Osteoblast (primary cell): ENCODE results near the gene STPG3. TPM values are rescaled to one million over a fixed set of nuclear protein-coding genes. Genes with fewer than 3 reads are reported as not detected.

ENCODE experiments used
- DNase-seq: peaks from one replicate; pipeline ENCODE4 v3.0.0; 2011; ENCODE audit warnings: low spot score, mixed read lengths; ENCODE audit not compliant: insufficient read length; ENCODE audit errors: missing footprints
- H2AFZ ChIP-seq: 2 replicates; pipeline ENCODE4 v1.6.0; 2011; ENCODE audit warnings: mild to moderate bottlenecking, low read length
- H3K27ac ChIP-seq: 2 replicates; pipeline ENCODE4 v1.5.1; 2011; ENCODE audit warnings: mild to moderate bottlenecking, low read depth, low read length, moderate library complexity
- H3K27me3 ChIP-seq: 2 replicates; pipeline ENCODE4 v1.6.0; 2012; ENCODE audit warnings: mild to moderate bottlenecking, control low read depth, inconsistent platforms, low read length, moderate library complexity; ENCODE audit not compliant: insufficient read depth
- H3K36me3 ChIP-seq: 2 replicates; pipeline ENCODE4 v1.5.1; 2011; ENCODE audit warnings: mild to moderate bottlenecking, low read length, control low read depth, moderate library complexity; ENCODE audit not compliant: insufficient read depth
- H3K4me1 ChIP-seq: 2 replicates; pipeline ENCODE4 v1.5.1; 2011; ENCODE audit warnings: mild to moderate bottlenecking, low read length, control low read depth, moderate library complexity; ENCODE audit not compliant: insufficient read depth
- H3K4me2 ChIP-seq: 2 replicates; pipeline ENCODE4 v1.6.0; 2011; ENCODE audit warnings: mild to moderate bottlenecking, low read length; ENCODE audit not compliant: insufficient read depth
- H3K4me3 ChIP-seq: fragments of 200-600 bp; sonication (generic); 3 replicates; pipeline ENCODE4 v1.5.1; 2012; ENCODE audit warnings: mild to moderate bottlenecking, low read length, inconsistent platforms; ENCODE audit not compliant: insufficient read depth
- H3K79me2 ChIP-seq: 2 replicates; pipeline ENCODE4 v1.6.0; 2012; ENCODE audit warnings: mild to moderate bottlenecking, low read length, control low read depth, inconsistent platforms; ENCODE audit not compliant: insufficient read depth
- H3K9me3 ChIP-seq: 2 replicates; pipeline ENCODE4 v1.5.1; 2011; ENCODE audit warnings: low read depth, low read length, control low read depth
- H4K20me1 ChIP-seq: 2 replicates; pipeline ENCODE4 v1.6.0; 2012; ENCODE audit warnings: mild to moderate bottlenecking, low read length, control low read depth; ENCODE audit not compliant: insufficient read depth
- total RNA-seq: library from RNA; depleted of rRNA; stranded (reverse); fragments of >200 nt; gene quantifications from 2 replicates; pipeline ENCODE4 v1.2.3, GENCODE V29; 2012
- TF ChIP-seq, protein P1 (sequence below): IDR thresholded peaks from 2 replicates; pipeline ENCODE4 v1.5.1; 2011; ENCODE audit warnings: mild to moderate bottlenecking, low read depth, low read length, moderate library complexity; ENCODE audit errors: extremely low read depth

STPG3 gene
- total RNA-seq, 1 donor: 0.36 TPM

DNA sequence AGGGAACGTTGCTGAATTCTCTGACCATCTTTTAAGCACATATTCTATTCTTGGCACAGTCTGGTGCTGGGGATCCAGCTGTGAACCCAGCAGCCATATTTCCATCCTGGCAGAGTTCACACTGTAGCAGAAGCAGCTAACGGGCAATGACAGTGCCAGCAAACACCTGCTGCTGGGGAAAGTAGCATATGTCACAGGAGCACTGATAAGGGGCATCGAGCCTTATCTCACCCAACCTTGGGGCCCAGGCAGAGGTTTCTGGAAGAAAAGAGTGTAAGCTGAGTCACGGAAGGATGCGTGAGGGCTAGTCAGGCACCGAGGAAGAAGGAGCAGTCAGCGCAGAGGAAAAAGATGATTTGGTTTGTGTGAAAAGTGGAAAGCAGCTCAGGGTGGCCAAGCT, 44.5 kb upstream of the STPG3 start:
- no peaks in the 10 kb centered on the region for H3K27me3 ChIP-seq
- H3K36me3 ChIP-seq: peaks cover 2% of the 10 kb centered on the region
- DNase-seq: no peak
- TF ChIP-seq, protein P1, sequence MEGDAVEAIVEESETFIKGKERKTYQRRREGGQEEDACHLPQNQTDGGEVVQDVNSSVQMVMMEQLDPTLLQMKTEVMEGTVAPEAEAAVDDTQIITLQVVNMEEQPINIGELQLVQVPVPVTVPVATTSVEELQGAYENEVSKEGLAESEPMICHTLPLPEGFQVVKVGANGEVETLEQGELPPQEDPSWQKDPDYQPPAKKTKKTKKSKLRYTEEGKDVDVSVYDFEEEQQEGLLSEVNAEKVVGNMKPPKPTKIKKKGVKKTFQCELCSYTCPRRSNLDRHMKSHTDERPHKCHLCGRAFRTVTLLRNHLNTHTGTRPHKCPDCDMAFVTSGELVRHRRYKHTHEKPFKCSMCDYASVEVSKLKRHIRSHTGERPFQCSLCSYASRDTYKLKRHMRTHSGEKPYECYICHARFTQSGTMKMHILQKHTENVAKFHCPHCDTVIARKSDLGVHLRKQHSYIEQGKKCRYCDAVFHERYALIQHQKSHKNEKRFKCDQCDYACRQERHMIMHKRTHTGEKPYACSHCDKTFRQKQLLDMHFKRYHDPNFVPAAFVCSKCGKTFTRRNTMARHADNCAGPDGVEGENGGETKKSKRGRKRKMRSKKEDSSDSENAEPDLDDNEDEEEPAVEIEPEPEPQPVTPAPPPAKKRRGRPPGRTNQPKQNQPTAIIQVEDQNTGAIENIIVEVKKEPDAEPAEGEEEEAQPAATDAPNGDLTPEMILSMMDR: no peak
- H4K20me1 ChIP-seq: peaks cover 14% of the 10 kb centered on the region
- H3K4me3 ChIP-seq: no peak overlapping the region
- H3K27ac ChIP-seq: no peak overlapping the region
- H3K79me2 ChIP-seq: peaks cover 55% of the 10 kb centered on the region
- H2AFZ ChIP-seq: no peak overlapping the region
- peak overlapping the region; percentile 91 for H3K4me2 ChIP-seq
- H3K9me3 ChIP-seq: no peaks in the 10 kb centered on the region
- H3K4me1 ChIP-seq: peaks cover 24% of the 10 kb centered on the region

GRCh38 chr9:137211532-137211931, 39.6 kb upstream of the STPG3 start:
- no peaks in the 10 kb centered on the region for H3K27me3 ChIP-seq
- H3K9me3 ChIP-seq: no peaks in the 10 kb centered on the region
- DNase-seq: no peak
- H3K36me3 ChIP-seq: peaks cover 2% of the 10 kb centered on the region
- H3K4me1 ChIP-seq: peaks cover 4% of the 10 kb centered on the region
- no peak overlapping the region for H3K27ac ChIP-seq
- H3K4me3 ChIP-seq: no peak overlapping the region
- H3K4me2 ChIP-seq: no peak overlapping the region
- TF ChIP-seq, protein P1: no peak
- H2AFZ ChIP-seq: no peak overlapping the region
- H4K20me1 ChIP-seq: no peaks in the 10 kb centered on the region
- peaks cover 11% of the 10 kb centered on the region for H3K79me2 ChIP-seq

GRCh38 chr9:137212520-137212919, 38.6 kb upstream of the STPG3 start:
- Histone ChIP-seq H3K27me3 (no peaks in the 10 kb centered on the region), H3K4me3 (no peak overlapping the region), H3K79me2 (peaks cover 1% of the 10 kb centered on the region), H3K9me3 (no peaks in the 10 kb centered on the region), H3K36me3 (peaks cover 2% of the 10 kb centered on the region), H2AFZ (no peak overlapping the region), H4K20me1 (no peaks in the 10 kb centered on the region), H3K4me2 (no peak overlapping the region), H3K27ac (no peak overlapping the region), H3K4me1 (peaks cover 5% of the 10 kb centered on the region)
- TF ChIP-seq, protein P1: no peak
- DNase-seq: no peak

- Histone ChIP-seq H2AFZ (no peak overlapping the region), H3K27me3 (no peaks in the 10 kb centered on the region), H3K4me2 (no peak overlapping the region), H3K36me3 (peaks cover 2% of the 10 kb centered on the region), H4K20me1 (no peaks in the 10 kb centered on the region), H3K27ac (no peak overlapping the region), H3K4me1 (peaks cover 6% of the 10 kb centered on the region), H3K4me3 (no peak overlapping the region), H3K79me2 (no peaks in the 10 kb centered on the region), H3K9me3 (no peaks in the 10 kb centered on the region)
- no peak for DNase-seq
- TF ChIP-seq, protein P1: peak; percentile 7
Measured at GRCh38 chr9:137213160-137214060, 37.7 kb upstream of the STPG3 start.
